Ishikawa (cell line): ENCODE results near the gene SELL.

ENCODE experiments used
- CEBPB ChIP-seq: IDR thresholded peaks from 2 replicates; pipeline ENCODE4 v1.6.1; 2012
- CREB1 ChIP-seq: IDR thresholded peaks from 2 replicates; pipeline ENCODE4 v1.6.1; 2012; ENCODE audit warnings: low read depth
- EGR1 ChIP-seq: IDR thresholded peaks from 2 replicates; pipeline ENCODE4 v1.6.1; 2012
- EP300 ChIP-seq: IDR thresholded peaks from 2 replicates; pipeline ENCODE4 v1.6.1; 2012; ENCODE audit warnings: borderline replicate concordance
- FOXM1 ChIP-seq: IDR thresholded peaks from 2 replicates; pipeline ENCODE4 v1.6.1; 2012; ENCODE audit warnings: low read depth, borderline replicate concordance
- MAX ChIP-seq: IDR thresholded peaks from 2 replicates; pipeline ENCODE4 v1.6.1; 2012
- NFIC ChIP-seq: IDR thresholded peaks from 2 replicates; pipeline ENCODE4 v1.6.1; 2012
- RAD21 ChIP-seq: IDR thresholded peaks from 2 replicates; pipeline ENCODE4 v1.6.1; 2012; ENCODE audit warnings: low read depth
- REST ChIP-seq: IDR thresholded peaks from 2 replicates; pipeline ENCODE4 v1.6.1; 2012; ENCODE audit warnings: low read depth, mild to moderate bottlenecking
- TAF1 ChIP-seq: IDR thresholded peaks from 2 replicates; pipeline ENCODE4 v1.6.1; 2012; ENCODE audit warnings: low read depth, mild to moderate bottlenecking
- TCF12 ChIP-seq: IDR thresholded peaks from 2 replicates; pipeline ENCODE4 v1.6.1; 2012; ENCODE audit warnings: low read depth
- TEAD4 ChIP-seq: IDR thresholded peaks from 2 replicates; pipeline ENCODE4 v1.6.1; 2012
- USF1 ChIP-seq: IDR thresholded peaks from 2 replicates; pipeline ENCODE4 v1.6.1; 2012
- YY1 ChIP-seq: IDR thresholded peaks from 2 replicates; pipeline ENCODE4 v1.6.1; 2012; ENCODE audit warnings: low read depth
- ZBTB7A ChIP-seq: IDR thresholded peaks from 2 replicates; pipeline ENCODE4 v1.6.1; 2012; ENCODE audit warnings: low read depth

SELL gene

GRCh38 chr1:169711469-169712308 is at the start of gene SELL:
Gene SELL, minus strand, starts transcription at chr1:169711620. Its CDS starts 122 bp downstream, at chr1:169711498.
- TF ChIP-seq TCF12 (no peak), RAD21 (peak; percentile 80), FOXM1 (no peak)

GRCh38 chr1:169759038-169759437 is 47.6 kb upstream of the SELL start:
- no peak for TF ChIP-seq ZBTB7A
- TF ChIP-seq EGR1, result no peak
- no peak for TF ChIP-seq USF1
- no peak for TF ChIP-seq TCF12
- no peak for TF ChIP-seq NFIC
- TF ChIP-seq RAD21, result no peak
- no peak for TF ChIP-seq CREB1

GRCh38 chr1:169753549-169753948 is 42.1 kb upstream of the SELL start:
- TF ChIP-seq TCF12 (no peak), YY1 (no peak), EGR1 (no peak), TEAD4 (no peak), MAX (no peak), CEBPB (no peak), CREB1 (no peak), USF1 (no peak), RAD21 (no peak), NFIC (no peak), FOXM1 (no peak), EP300 (no peak), ZBTB7A (no peak)

- TF ChIP-seq REST (no peak), ZBTB7A (no peak), CREB1 (no peak), YY1 (no peak), USF1 (no peak)
Measured at GRCh38 chr1:169750041-169750440, 38.6 kb upstream of the SELL start.

- TF ChIP-seq REST (no peak), CREB1 (no peak), NFIC (no peak), EGR1 (no peak), MAX (no peak), TEAD4 (no peak), EP300 (no peak), TCF12 (no peak), YY1 (no peak), RAD21 (no peak), TAF1 (no peak), USF1 (no peak), FOXM1 (no peak), CEBPB (no peak), ZBTB7A (no peak)
Measured at GRCh38 chr1:169746550-169746949, 35.1 kb upstream of the SELL start.
